ENCODE results near the gene FAM187B.

DNA sequence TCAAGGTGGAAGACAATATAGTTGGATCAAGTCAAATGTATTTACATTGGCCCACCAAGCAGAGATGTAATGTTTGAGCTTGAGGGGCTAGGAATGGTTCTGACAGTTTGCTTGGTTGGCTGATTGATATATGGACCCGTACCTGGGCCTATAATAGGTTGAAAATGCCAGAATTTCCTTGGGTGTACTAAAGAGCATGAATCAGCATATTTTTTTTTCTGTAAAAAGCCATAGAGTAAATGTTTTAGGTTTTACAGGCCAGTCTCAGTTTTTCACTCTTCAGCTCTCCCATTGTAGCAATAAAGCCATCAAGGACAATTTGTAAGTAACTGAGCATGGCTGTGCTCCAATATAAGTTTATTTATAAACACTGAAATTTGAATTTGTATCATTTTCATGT is 47.2 kb downstream of the FAM187B start:
- TF ChIP-seq, protein P1, sequence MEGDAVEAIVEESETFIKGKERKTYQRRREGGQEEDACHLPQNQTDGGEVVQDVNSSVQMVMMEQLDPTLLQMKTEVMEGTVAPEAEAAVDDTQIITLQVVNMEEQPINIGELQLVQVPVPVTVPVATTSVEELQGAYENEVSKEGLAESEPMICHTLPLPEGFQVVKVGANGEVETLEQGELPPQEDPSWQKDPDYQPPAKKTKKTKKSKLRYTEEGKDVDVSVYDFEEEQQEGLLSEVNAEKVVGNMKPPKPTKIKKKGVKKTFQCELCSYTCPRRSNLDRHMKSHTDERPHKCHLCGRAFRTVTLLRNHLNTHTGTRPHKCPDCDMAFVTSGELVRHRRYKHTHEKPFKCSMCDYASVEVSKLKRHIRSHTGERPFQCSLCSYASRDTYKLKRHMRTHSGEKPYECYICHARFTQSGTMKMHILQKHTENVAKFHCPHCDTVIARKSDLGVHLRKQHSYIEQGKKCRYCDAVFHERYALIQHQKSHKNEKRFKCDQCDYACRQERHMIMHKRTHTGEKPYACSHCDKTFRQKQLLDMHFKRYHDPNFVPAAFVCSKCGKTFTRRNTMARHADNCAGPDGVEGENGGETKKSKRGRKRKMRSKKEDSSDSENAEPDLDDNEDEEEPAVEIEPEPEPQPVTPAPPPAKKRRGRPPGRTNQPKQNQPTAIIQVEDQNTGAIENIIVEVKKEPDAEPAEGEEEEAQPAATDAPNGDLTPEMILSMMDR (conservative IDR thresholded peaks at IDR 0.05; ENCODE audit: low read depth, low read length), result no peak
- no peak for TF ChIP-seq EZH2 (IDR thresholded peaks at IDR 0.05; ENCODE audit: borderline replicate concordance, low read depth, low read length, poor library complexity, severe bottlenecking)

Data from A673 (cell line).